ENCODE results near the gene IL10RA.
A peak's percentile ranks its signal among the peaks of the same experiment; 100 is the strongest.
"Not testable (repeated sequence)": the region's sequence is repeated elsewhere in the genome, so short reads cannot be mapped to it uniquely, and the experiment has no call there.

IL10RA gene

DNA sequence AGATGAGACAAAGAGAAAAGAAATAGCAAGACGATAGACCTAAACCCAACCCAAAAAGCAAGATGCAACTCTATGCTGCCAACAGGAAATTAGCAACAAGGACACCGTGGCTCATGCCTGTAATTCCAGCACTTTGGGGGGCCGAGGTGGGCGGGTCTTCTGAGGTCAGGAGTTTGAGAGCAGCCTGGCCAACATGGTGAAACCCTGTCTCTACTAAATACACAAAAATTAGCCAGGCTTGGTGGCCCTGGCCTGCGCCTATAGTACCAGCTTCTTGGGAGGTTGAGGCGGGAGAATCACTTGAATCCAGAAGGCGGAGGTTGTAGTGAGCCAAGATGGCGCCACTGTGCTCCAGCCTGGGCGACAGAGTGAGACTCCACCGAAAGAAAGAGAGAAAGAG is 24.3 kb upstream of the IL10RA start:
- no peak for DNase-seq (ENCODE audit: low read depth, low spot score)

- DNase-seq (ENCODE audit: low read depth, low spot score): no peak
Measured at GRCh38 chr11:117962826-117963225, 23.4 kb upstream of the IL10RA start.

GRCh38 chr11:117966908-117967307 is 19.3 kb upstream of the IL10RA start:
- no peak for DNase-seq (ENCODE audit: low read depth, low spot score)

GRCh38 chr11:117969160-117969991 is 16.8 kb upstream of the IL10RA start:
- DNase-seq (ENCODE audit: low read depth, low spot score): no peak

- DNase-seq (ENCODE audit: low read depth, low spot score): no peak
Measured at GRCh38 chr11:117970400-117971024, 15.7 kb upstream of the IL10RA start.

GRCh38 chr11:117972044-117972443 is 14.2 kb upstream of the IL10RA start:
- DNase-seq (ENCODE audit: low read depth, low spot score): no peak

GRCh38 chr11:117972629-117973502 is 13.3 kb upstream of the IL10RA start:
- no peak for DNase-seq (ENCODE audit: low read depth, low spot score)

DNA sequence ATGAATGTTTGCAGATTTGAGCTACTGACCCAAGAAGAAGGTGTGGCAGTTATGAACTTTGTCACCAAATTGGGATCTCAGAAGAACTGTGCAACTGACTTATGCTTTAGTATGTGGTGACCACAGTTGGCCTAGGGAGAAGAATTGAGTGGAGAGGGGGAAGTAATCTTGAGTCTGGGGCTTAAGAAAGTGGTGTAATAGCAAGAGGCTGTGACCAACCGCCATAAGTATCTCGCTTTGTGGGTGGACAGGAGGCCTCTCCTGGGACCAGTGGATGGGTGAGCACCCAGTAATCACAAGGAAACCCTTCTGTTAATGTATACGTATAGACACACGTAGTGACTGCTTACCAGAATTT is 12.7 kb upstream of the IL10RA start:
- no peak for DNase-seq (ENCODE audit: low read depth, low spot score)

GRCh38 chr11:117976445-117976844 is 9.7 kb upstream of the IL10RA start:
- DNase-seq (ENCODE audit: low read depth, low spot score): no peak

- DNase-seq (ENCODE audit: low read depth, low spot score): no peak
Measured at GRCh38 chr11:117977029-117977428, 9.2 kb upstream of the IL10RA start.

DNA sequence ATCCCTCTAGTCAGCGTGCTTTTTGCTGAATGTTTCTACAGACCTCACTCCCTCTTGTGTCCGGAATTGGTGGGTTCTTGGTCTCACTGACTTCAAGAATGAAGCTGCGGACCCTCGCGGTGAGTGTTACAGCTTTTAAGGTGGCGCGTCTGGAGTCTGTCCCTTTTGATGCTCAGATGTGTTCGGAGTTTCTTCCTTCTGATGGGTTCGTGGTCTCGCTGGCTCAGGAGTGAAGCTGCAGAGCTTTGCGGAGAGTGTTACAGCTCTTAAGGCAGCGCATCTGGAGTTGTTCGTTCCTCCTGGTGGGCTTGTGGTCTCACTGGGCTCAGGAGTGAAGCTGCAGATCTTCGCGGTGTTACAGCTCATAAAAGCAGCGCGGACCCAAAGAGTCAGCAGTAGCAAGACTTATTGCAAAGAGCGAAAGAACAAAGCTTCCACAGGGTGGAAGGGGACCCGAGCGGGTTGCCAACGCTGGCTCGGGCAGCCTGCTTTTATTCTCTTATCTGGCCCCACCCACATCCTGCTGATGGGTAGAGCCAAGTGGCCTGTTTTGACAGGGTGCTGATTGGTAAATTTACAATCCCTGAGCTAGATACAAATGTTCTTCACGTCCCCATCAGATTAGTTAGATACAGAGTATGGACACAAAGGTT is 8.5 kb upstream of the IL10RA start:
- DNase-seq (ENCODE audit: low read depth, low spot score): not testable (repeated sequence)

- DNase-seq (ENCODE audit: low read depth, low spot score): not testable (repeated sequence)
Measured at GRCh38 chr11:117978291-117978910, 7.8 kb upstream of the IL10RA start.

DNA sequence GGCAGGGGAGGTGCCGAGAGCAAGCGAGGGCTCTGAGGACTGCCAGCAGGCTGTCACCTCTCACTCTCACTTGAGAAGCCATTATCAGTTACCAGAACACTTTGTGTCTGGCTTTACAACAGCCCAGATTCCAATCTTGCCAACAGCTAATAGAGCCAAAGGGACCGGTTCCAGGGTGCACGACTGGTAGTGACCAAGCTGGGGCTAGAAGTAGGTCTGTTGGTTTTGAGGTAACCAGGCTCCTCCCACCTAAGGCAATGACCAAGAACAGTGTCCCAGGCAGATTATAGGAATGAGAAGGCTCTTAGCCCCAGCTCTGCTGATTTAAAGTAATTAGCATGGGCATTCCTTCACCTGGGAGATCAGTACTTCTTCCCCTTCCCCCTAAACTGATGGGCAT is 7.2 kb upstream of the IL10RA start:
- no peak for DNase-seq (ENCODE audit: low read depth, low spot score)

DNA sequence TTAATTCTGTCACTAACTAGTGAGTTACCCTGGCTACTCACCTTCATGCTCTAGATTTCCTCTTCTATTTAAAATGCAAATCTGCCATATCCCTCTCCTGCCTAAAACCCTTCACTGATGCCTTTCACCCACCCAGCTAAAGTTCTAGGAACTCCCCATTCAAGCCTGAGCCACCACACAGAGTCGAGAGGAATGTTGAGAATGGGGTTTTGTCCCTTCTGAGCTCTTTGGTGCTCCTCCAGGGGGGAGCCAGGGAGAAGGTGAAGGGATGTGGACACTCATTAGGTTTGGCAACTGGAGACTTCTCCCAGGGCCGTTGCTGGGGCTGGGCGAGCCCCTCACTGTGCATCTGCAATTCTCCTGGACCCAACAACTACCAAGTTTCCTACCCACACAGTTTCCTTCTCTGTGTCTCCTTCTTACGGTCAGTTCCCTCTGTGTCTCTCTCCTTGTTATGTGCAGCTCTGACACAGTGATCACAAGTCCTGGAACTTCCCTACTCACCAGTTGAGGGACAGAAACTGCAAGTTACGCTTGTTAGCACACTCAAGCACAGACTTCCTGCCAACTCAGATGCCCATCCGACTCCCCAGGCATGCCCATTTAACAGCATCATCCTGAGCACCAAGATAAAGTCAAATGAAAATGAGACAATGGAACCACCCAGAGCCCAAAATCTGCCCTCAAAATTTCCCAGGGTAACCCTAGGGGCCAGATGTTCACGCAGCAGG is 6.5 kb upstream of the IL10RA start:
- no peak for DNase-seq (ENCODE audit: low read depth, low spot score)

GRCh38 chr11:117980280-117980679 is 5.9 kb upstream of the IL10RA start:
- DNase-seq (ENCODE audit: low read depth, low spot score): no peak

- no peak for DNase-seq (ENCODE audit: low read depth, low spot score)
Measured at GRCh38 chr11:117980720-117981119, 5.5 kb upstream of the IL10RA start.

DNA sequence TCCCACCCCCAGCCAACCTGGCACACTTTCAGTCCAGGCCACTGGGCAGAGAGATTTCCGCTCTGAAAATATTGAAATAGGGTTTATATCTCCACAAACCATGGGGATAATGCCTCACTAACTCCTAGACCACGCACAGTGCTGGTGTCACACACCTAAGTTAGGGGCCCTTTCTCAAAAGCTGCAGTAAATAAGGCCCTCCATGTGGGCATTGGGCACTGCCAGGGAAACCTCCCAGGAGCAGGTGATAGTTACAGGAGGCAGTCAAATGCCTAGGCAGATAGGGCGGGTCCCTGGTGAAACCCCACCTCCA is 3.1 kb upstream of the IL10RA start:
- no peak for DNase-seq (ENCODE audit: low read depth, low spot score)

GRCh38 chr11:117984476-117984875 is 1.7 kb upstream of the IL10RA start:
- DNase-seq (ENCODE audit: low read depth, low spot score): no peak

DNA sequence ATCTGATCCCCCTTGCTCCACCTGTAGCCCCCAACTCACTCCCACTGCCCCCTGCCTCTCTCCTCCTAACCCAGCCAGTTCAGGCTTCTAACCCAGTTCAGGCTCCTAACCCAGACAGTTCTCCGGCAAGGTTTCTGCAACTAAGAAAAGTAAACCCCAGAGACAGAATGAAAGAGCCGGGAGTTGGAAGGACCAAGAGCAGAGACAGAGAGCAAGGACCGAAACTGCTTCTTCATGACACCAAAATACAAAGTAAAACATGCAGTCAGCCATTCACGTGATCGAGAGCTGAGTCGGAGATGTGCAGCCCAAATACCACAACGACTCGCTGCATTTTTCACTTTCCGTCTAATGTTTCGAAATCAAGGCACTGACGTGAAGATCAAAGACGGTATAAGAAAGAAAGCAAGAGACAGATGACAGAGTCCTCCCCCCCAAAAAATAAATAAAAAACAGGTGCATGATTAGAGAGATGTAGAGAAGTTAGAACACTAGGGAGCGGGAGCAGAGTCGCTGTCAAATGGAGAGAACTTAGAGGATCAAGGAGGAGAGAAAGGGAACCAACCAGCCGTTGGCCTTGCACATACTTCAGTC is 884 bp downstream of the IL10RA start:
- DNase-seq (ENCODE audit: low read depth, low spot score): peak; percentile 60

GRCh38 chr11:117989351-117990102 is 3.3 kb downstream of the IL10RA start:
- DNase-seq (ENCODE audit: low read depth, low spot score): no peak

All from activated CD4-positive, CD25-positive, alpha-beta regulatory T cell treated with anti-CD3 and anti-CD28 coated beads, Interleukin-2, amount 50 U/mL, for 16 hours (primary cell).